Cerebellar cortex (tissue), 1 donor: ENCODE results near the gene KLK6.
A peak's percentile ranks its signal among the peaks of the same experiment; 100 is the strongest.

Experiments used
- DNase-seq: peaks from one replicate; pipeline ENCODE4 v3.0.0-alpha.2; 2015; ENCODE audit warnings: low spot score

Gene KLK6

GRCh38 chr19:50952910-50953309 lies 16.5 kb downstream of the KLK6 start, which contains the start of gene KLK5:
TSS of gene KLK5 (minus strand) at chr19:50953038. CDS start at chr19:50952657, 381 bp downstream.
- no peak for DNase-seq

GRCh38 chr19:50949861-50950260 lies 19.5 kb downstream of the KLK6 start:
- DNase-seq = no peak

GRCh38 chr19:50947123-50947522 lies 22.3 kb downstream of the KLK6 start:
- no peak for DNase-seq

GRCh38 chr19:50944795-50945194 lies 24.6 kb downstream of the KLK6 start:
- no peak for DNase-seq

- no peak for DNase-seq
Observed at GRCh38 chr19:50943074-50943828, 26.1 kb downstream of the KLK6 start.

GRCh38 chr19:50939596-50939995 lies 29.8 kb downstream of the KLK6 start:
- no peak for DNase-seq

- no peak for DNase-seq
Observed at GRCh38 chr19:50933640-50934039, 35.8 kb downstream of the KLK6 start.

- DNase-seq = no peak
Observed at GRCh38 chr19:50932690-50933083, 36.7 kb downstream of the KLK6 start.

GRCh38 chr19:50932018-50932689 lies 37.2 kb downstream of the KLK6 start:
- DNase-seq = no peak

GRCh38 chr19:50931023-50931422 lies 38.4 kb downstream of the KLK6 start:
- DNase-seq = no peak

GRCh38 chr19:50928831-50929230 lies 40.6 kb downstream of the KLK6 start:
- no peak for DNase-seq

GRCh38 chr19:50926144-50926543 lies 43.2 kb downstream of the KLK6 start:
- DNase-seq = no peak

- DNase-seq = no peak
Observed at GRCh38 chr19:50925734-50926133, 43.7 kb downstream of the KLK6 start.

- DNase-seq = no peak
Observed at GRCh38 chr19:50924586-50924985, 44.8 kb downstream of the KLK6 start.

GRCh38 chr19:50922317-50922853 lies 47.0 kb downstream of the KLK6 start:
- peak; percentile 85 for DNase-seq

- DNase-seq = no peak
Observed at GRCh38 chr19:50921426-50922316, 47.7 kb downstream of the KLK6 start.

- DNase-seq = no peak
Observed at GRCh38 chr19:50916069-50916468, 53.3 kb downstream of the KLK6 start.

GRCh38 chr19:50912727-50913716 lies 56.4 kb downstream of the KLK6 start:
- DNase-seq = no peak

GRCh38 chr19:50912102-50912599 lies 57.2 kb downstream of the KLK6 start:
- no peak for DNase-seq

GRCh38 chr19:50911206-50912101 lies 57.9 kb downstream of the KLK6 start, which contains the start of gene KLK4:
TSS of gene KLK4 (minus strand) at chr19:50911395. CDS start at chr19:50910738, 657 bp downstream.
- no peak for DNase-seq
